Neural crest cell (in vitro differentiated cells): ENCODE data around the gene BPHL. TPM values are rescaled to one million over a fixed set of nuclear protein-coding genes. Genes with fewer than 3 reads are reported as not detected.

ENCODE experiments used
- DNase-seq: peaks from one replicate; pipeline ENCODE4 v3.0.0; 2021; ENCODE audit warnings: low read depth, mixed read lengths, low spot score
- H3K27ac Mint-ChIP-seq: one replicate; pipeline ENCODE4 v1.8.0; 2021; ENCODE audit warnings: mild to moderate bottlenecking, mixed read lengths; ENCODE audit not compliant: unreplicated experiment
- H3K27me3 Mint-ChIP-seq: 2 replicates; pipeline ENCODE4 v1.8.0; 2021; ENCODE audit warnings: low read depth, mild to moderate bottlenecking, mixed read lengths
- H3K36me3 Mint-ChIP-seq: 2 replicates; pipeline ENCODE4 v1.8.0; 2021; ENCODE audit warnings: low read depth, mild to moderate bottlenecking, mixed read lengths
- H3K4me1 Mint-ChIP-seq: 2 replicates; pipeline ENCODE4 v1.8.0; 2021; ENCODE audit warnings: mixed read lengths
- H3K4me3 Mint-ChIP-seq: one replicate; pipeline ENCODE4 v1.8.0; 2021; ENCODE audit warnings: mild to moderate bottlenecking, mixed read lengths
- H3K9me3 Mint-ChIP-seq: 2 replicates; pipeline ENCODE4 v1.8.0; 2021; ENCODE audit warnings: mixed read lengths
- CTCF ChIP-seq: fragments of 200-600 bp; sonication (generic); conservative IDR thresholded peaks from 2 replicates; pipeline ENCODE4 v1.5.0; 2021; ENCODE audit warnings: antibody characterized with exemption, mild to moderate bottlenecking
- total RNA-seq: library from RNA; stranded (reverse); gene quantifications from 2 replicates; pipeline ENCODE4 v1.2.1, GENCODE V29; 2021

BPHL gene
- total RNA-seq, 1 donor from 2014 or later: 45.7 TPM

DNA sequence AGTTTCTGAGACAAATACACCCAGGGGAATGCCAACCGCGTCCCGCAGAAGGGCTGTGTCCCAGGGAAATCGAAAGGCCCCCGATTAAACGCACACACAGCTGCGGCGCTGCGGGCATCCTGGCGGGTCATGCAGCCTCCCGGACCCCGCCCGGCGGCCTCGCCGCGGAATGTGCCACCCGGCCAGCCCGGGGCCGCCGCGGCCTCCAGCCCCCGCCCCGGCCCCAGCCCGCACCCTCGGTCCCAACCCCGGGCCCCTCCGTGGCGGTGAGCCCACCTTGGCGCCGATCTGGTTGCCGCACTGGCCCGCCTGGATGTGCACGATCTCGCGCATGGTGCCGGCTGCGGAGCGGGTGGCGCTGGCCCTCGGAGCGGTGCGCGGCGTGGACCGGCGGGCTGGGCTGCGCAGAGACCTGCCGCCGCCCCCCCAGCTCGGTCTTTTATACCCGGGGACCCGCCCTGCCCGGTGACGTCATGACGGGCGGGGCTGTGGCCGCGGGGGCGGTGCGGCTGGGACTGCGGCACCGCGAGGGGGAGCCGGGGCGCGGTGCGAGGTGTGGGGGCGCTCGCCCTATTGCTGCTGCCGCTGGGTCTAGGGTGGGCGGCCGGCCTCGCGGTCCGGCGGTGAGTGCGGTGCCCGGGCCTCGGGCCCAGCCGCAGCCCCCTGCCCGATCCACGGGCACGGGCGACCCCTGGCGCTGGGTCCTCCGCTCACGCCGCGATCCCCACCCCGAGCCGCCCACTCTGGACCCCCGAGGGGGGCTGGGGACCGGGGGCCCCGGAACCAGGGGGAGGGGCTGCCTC, 38.8 kb downstream of the BPHL start, which contains the start of gene TUBB2A:
TSS of gene TUBB2A (minus strand) at position 414 of the 803 bp plus-strand sequence. CDS start at position 333, 81 bp downstream.
- peak; percentile 65 for TF ChIP-seq CTCF
- Mint-ChIP-seq H3K4me1 (peaks cover 55% of the 10 kb centered on the region), H3K27ac (peak within 1 kb of the TSS; percentile 96), H3K36me3 (peaks cover 3% of the 10 kb centered on the region), H3K9me3 (no peaks in the 10 kb centered on the region), H3K4me3 (peak within 1 kb of the TSS; percentile 96), H3K27me3 (peaks cover 38% of the 10 kb centered on the region)
- peak; percentile 73 for DNase-seq

GRCh38 chr6:3159805-3160781, 41.6 kb downstream of the BPHL start:
- no peak for DNase-seq
- no peak for TF ChIP-seq CTCF
- peaks cover 71% of the 10 kb centered on the region for H3K4me1 Mint-ChIP-seq

GRCh38 chr6:3162067-3162497, 43.6 kb downstream of the BPHL start:
- peak overlapping the region; percentile 92 for H3K4me3 Mint-ChIP-seq
- no peak for DNase-seq
- H3K9me3 Mint-ChIP-seq: no peaks in the 10 kb centered on the region
- H3K27me3 Mint-ChIP-seq: peaks cover 35% of the 10 kb centered on the region
- TF ChIP-seq CTCF: no peak
- no peaks in the 10 kb centered on the region for H3K36me3 Mint-ChIP-seq
- no peak overlapping the region for H3K27ac Mint-ChIP-seq
- peaks cover 72% of the 10 kb centered on the region for H3K4me1 Mint-ChIP-seq

More at GRCh38 chr6:3159805-3160781, 41.6 kb downstream of the BPHL start:
- no peaks in the 10 kb centered on the region for H3K9me3 Mint-ChIP-seq
- peak overlapping the region; percentile 87 for H3K4me3 Mint-ChIP-seq
- H3K36me3 Mint-ChIP-seq: no peaks in the 10 kb centered on the region
- peaks cover 42% of the 10 kb centered on the region for H3K27me3 Mint-ChIP-seq
- H3K27ac Mint-ChIP-seq: peak overlapping the region; percentile 64

GRCh38 chr6:3162565-3163247, 44.2 kb downstream of the BPHL start:
- DNase-seq: peak; percentile 65
- H3K27me3 Mint-ChIP-seq: peaks cover 35% of the 10 kb centered on the region
- H3K9me3 Mint-ChIP-seq: no peaks in the 10 kb centered on the region
- H3K27ac Mint-ChIP-seq: peak overlapping the region; percentile 75
- H3K4me3 Mint-ChIP-seq: peak overlapping the region; percentile 92
- peak; percentile 29 for TF ChIP-seq CTCF
- no peaks in the 10 kb centered on the region for H3K36me3 Mint-ChIP-seq
- H3K4me1 Mint-ChIP-seq: peaks cover 78% of the 10 kb centered on the region

- H3K9me3 Mint-ChIP-seq: no peaks in the 10 kb centered on the region
- H3K27ac Mint-ChIP-seq: peak overlapping the region; percentile 75
- H3K4me3 Mint-ChIP-seq: peak overlapping the region; percentile 78
Observed at GRCh38 chr6:3163248-3163594, 44.7 kb downstream of the BPHL start.

More at GRCh38 chr6:3163248-3163594, 44.7 kb downstream of the BPHL start:
- no peaks in the 10 kb centered on the region for H3K36me3 Mint-ChIP-seq
- TF ChIP-seq CTCF: no peak
- DNase-seq: no peak
- H3K27me3 Mint-ChIP-seq: peaks cover 33% of the 10 kb centered on the region
- H3K4me1 Mint-ChIP-seq: peaks cover 78% of the 10 kb centered on the region
